Activated CD4-positive, alpha-beta T cell treated with anti-CD3 and anti-CD28 coated beads, Interleukin-2, amount 50 U/mL, for 48 hours (primary cell): ENCODE results near the gene SEMA3D.
"Not testable (repeated sequence)": the region's sequence is repeated elsewhere in the genome, so short reads cannot be mapped to it uniquely, and the experiment has no call there.

Experiments
- DNase-seq, 2 experiments: peaks; one replicate each; pipeline ENCODE4 v3.0.0-alpha.2; 2020

SEMA3D gene

DNA sequence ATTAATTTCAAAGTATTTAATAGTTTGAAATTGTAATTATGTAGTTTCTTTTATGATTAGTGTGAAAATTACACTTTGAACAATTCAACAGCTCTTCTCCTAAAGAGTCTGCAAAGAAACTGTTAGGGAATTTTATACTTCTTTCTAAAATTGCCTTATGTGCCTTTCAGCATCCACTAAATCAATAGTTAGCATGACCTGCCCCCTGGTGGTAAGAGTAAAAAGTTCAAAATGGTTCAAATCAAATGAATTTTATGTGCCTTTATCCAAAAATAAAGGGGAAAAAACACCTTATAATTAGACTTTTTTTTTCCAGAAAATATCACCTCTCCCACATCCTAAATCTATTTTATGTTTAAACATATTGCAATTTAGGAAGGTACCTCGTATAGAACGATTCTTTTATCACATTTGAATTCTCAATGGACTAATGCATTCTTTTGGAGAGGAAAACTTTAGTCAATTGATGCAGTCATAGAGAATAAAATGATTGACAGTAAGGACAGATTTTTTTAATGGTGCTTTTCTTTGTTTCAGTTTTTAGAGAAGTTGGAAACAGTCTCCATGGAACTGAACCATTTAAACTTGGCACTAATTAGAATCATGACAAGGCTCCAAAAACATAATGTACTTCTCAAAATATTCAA is 163.7 kb downstream of the SEMA3D start:
- DNase-seq, result no peak

DNA sequence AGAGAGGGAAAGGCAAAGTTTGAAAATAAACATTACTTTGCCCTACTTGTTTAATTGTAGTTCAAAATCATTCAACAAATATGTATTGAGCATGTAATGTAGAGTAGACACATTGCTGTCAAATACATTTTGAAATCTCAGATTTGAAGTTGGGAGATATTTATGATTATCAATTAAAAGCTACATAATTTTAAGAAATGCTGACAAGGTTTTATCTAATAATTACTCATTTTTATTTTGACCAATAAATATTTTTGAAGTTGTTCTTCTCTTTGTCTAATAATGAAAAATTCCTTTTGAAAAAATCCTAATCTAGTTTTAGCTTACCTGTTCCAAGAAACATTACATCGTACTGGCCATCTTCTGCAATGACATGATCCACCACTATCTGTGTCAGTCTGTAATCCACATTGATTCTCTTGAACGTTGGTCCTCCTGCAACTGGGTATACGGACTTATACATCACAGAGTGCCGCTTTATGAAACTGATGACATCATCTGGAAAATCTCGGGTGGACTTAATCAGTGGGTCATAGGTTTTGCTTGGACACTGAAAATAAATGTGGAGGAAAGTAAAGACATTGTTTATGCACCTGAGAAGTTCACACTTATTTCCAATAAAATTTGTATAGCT is 164.7 kb downstream of the SEMA3D start:
- DNase-seq, result no peak

DNA sequence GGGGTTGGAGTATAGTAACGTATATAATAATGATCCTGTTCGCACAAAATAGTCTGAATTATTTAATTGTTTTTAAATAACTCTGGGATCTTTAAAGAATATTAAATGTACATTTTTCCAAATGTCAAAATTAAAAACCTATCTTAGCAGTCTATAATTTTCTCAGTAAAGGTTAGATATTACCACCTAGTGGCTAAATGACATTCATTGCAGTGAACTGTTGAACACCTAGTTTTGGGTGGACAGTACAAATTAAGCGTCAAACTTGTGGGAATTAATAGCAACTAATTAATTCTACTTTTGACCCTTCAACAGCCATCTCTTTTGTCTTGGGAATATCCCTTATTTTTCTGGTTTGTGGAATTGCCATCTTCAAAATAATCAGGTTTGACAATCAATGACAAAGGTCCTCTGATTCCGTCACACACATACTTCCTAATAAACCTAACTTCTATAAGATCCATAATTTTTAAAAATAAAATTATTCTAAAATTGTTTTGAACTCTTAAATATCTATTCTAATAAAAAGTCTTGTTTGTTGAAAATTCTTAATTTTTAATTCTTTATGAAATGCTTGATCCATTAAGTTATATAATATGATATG is 165.7 kb downstream of the SEMA3D start:
- no peak for DNase-seq

DNA sequence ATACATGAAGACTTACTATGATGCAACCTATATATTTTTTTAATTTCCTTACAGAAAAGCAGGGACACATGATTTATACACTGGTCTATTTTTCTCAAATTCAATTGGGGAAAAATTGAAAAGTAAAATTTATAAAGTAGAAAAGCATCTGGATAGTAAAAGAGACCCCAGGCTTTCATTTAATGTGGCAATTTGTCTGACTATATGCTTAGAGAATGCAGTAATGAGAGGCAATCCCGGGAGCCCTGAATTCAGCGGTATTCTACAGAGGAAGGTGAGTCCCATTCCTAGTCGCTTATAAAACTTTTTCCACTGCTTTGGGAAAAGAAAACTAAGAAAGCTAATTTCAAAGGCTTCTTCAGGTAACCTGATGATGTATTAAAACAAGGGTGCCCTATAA is 167.1 kb downstream of the SEMA3D start:
- no peak for DNase-seq

DNA sequence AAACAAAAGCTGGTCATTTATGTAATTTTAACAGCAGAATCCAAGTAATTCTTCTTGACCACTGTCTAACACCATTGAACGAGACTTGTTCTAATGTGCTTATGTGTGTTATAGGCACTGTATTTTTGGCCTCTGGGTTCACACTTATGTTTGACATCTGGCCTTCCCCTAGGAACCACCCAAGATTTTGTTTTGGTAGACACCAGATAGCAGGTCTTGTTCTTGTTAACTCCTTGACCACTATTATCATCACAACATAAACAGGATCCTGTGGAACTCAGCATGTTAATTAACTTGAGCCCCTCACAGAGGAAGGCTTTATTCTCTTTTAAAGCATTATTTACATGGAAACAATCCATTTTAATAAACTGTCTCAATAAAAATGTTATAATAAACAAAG is 167.7 kb downstream of the SEMA3D start:
- no peak for DNase-seq

DNA sequence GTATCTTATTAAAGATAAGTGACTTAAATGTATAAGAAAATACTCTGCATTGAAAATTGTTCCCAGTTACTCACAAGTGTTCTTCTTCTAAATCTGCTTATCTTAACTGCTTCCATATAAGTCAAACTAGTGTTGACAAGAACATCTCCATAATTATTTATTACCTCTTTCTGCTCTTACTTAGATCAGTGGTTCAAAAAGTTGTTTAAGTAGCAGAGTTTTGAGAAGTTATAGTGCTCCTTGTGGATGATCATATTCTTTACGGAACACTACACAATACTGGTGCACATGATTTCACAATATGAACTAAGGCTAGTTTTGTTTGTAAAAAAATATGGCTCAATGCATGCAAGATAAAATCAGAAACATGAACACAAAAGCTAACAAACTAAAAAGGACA is 168.4 kb downstream of the SEMA3D start:
- DNase-seq, result no peak

DNA sequence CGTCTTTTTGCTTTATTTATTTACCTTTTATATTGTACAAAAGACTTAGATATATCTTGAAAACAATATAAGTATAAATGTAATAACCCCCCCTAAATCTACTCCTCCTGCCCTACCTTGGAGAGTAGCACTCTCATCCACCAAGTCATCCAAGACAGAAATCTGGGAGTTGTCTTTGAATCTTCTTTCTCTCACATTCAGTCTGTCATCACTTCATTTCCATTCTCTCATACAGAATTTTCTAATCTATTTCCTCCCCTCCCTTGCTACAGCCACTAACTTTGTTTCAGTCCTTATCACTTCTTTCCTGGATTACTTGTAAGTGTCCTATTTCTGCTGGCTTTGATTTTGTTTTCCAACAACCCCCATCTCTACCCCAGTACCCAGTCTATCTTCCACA is 170.6 kb downstream of the SEMA3D start:
- no peak for DNase-seq

DNA sequence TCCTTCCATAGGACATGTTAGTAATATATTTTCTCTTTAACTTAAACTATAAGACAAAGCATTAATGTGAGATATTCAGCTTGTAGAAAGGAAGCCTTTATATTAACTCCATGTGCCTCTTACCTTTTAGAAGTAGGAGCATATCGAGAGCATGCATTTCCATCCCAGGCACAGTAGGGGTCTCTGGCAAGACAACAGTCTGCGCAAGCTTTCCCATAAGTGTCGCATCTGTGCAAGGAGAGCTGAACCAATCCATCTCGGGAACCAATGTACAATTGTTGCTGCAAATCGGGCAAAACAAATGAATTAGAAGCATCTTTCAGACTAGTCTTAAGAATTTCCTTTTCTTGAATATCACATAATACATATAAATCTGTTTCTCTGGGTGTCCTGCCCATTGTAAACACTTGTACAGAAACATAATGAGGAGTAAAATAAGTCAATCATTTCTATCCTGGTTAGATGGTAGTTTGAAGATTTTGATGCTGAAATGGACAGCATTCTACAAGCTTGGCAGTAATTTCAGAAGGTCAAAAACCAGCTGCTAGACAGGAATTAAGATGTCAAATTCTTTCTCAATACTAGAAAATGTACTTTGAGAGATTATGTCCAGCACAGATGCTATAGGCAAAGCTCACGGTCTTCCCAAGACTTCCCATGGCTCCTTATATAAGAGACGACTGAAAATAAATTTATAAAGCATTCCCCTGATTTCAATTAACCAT is 171.8 kb downstream of the SEMA3D start:
- DNase-seq, result no peak

DNA sequence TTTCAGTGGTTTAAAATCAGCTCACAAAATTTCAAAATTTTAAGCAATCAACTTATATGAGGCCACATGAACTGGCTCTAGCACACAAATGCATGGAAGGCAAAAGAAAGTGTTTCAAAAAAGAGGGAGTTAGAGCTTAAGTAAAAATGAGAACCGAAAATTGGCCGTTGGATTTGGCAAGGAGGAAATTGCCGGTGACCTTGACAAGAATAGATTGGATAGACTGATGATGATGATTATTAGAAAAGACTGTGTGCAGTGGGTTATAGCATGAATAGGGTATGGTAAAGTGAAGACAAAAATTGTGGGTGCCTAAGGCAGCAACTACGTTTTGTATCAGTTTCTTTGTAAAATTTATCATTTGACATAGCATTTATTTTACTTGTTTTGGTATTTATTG is 175.7 kb downstream of the SEMA3D start:
- DNase-seq, result no peak

DNA sequence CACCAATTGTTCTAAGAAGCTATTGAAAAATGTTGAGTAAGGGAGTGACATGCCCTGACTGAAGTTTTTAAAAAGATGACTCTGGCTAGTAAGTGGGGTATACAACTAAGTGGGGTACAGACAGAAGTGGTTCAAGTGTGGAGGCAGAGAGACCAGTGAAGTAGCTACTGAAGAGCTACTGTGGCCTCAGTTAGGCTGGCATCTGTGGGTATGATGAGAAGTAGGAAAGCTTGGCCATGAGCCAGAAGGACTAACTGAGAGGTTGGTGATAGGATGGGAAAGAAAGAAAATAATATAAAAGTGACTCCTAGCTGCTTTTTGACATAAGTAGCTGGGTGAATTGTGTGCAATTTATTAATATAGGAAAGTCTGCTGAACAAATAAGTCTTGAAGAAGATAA is 176.6 kb downstream of the SEMA3D start:
- DNase-seq, result no peak

DNA sequence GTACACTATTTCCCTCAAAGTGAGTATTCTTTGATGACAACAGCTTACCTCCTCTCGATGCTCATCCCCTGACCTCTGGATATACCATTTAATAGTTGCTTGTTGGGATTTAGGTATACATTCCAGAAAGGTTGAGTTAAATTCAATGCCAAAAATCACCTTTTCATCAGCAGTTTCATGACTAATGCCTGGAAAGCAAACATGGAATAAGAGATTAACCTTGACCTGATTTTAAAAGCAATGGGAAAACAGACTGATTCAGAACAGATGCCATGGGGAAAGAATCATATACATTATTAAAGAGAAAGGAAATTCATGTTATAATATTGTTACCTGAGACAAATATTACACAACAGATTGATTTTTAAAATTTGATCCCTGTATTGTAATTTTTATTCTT is 180.1 kb downstream of the SEMA3D start:
- DNase-seq, result no peak

DNA sequence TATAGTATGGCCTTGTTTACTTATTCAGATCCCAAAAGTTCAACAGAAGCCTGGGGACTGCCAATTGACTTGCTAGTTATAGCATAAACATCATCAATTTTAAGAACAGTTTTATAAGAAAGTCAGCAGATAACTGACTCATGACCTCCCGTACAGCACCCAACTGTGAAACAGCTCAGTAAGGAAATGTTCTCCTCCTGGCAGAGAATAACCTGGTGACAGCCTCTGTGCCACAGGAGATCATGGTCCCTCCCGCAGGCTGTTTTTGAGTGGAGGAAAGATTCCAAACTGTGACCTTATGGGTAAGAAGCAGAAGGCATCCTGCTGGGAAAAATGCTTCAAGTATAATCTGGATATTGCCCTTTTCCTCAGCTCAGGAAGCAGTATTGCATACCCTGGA is 182.5 kb downstream of the SEMA3D start:
- DNase-seq, result no peak

DNA sequence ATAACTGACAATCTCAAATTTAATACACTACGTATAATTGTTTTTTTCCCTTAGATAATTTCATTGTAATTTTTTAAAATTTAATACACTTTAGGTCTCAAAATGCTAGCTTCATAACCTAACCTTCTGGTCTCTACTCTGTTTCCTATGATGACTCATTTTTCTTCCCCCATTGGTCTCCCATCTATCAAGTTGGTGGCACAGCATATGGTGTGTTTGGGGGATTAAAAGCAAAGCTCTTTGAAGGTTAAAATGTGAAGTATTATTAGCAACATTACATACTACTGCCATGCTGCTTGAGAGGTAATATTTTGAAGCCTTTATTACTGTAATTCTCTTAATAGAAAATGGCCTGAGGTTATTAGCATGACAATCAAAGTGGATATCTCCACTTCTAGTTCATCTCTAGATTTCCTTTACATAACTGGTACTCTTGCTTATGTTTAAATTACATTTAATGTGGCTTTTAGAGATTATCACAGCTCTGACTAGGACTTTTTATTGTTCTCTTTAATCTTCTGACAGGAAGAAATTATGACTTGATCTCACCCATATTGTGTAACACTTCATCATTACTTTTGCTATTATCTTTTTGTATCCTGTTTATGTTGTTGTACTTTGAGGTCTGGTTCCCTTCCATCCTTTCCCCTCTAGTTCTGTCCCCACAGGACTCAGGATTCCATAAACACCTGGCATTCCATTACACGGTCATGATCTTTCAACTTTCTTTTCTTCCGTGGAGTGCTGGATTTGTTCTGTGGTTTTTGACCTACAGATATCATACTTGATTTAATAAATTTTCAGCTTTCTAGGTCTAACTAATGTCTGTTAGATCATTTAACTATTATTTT is 185.1 kb downstream of the SEMA3D start:
- DNase-seq, result no peak

DNA sequence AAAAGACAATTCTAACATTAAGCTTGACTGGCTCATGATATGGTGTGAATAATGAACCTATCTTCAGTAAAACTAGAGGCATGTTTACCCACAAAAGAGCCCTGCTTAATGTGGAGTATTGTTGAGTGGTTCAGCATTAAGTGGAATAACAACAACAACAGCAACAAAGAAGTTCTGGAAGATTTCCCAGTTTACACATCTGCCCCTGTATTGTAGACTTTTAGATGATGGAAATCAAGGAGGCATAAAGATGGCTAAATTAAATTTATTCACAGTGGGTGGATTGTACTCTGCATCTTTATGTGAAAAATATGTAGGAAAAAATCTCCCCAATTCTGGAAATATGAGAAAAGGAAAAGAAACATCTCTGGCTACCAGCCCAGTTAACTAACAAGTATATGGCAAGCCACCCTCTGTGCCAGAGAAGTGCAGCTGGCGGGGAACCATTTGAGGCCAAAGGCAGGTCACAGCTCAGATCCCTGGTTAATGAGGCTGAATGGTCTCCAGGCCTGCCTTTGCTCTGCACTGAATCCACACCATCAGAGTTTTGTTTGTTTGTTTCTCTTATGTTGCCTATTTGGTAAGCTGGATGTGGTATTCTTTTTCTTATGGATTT is 186.0 kb downstream of the SEMA3D start:
- DNase-seq, result no peak

DNA sequence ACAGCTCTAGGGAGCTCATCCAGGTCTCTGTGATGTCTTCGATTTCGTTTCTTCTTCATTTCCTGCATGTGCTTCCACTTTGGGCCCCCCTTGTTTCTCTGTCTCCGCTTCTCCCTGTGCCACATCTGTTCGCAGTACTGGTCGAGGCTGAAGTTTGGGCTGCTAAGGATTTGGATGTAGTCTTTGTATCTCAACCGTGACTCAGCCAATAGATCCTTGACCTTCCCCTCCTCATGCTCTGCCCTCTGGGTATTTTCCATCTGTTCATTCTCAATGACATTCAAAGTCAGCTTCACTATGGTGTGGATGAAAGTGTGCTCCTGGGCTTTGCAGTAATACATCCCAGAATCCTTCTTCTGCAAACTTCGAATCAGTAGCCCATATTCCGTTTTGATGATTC is 187.4 kb downstream of the SEMA3D start:
- no peak for DNase-seq

DNA sequence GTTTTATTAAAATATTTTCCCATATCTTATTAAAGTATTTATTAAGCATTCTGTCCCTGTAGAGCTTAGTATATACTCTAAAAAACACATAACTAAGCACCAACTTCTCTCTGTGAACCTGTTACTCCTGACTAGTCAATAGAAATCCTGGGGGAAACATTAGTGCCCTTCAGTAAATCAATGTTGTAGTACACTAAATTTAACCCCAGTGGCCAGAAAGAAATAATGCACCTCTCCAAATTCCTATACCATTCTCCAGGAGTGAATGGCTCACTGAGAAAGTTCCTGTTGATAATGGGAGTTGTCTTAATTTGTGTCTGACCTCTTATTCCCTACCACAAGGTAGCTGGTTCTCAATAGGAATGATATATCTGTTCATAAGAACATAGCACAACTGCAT is 188.2 kb downstream of the SEMA3D start:
- DNase-seq, result no peak

DNA sequence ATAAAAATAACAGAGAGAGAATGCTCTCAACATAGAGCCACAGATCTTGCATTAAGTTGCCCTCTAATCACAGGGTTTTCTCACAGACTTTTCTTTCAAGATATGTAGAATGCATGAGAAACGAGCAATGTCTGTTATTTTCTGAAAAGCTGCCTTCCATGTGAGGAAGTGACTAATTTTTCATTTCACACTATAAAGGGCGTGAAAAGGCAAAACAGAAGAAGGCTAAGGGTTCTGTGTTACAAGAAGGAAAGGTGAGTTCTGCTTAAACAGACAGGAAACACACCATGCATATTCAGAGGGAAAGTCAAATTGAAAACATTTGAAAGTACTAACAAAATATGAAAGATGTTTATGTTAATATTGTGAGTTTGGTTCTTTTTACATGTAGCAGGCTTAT is 189.2 kb downstream of the SEMA3D start:
- no peak for DNase-seq

DNA sequence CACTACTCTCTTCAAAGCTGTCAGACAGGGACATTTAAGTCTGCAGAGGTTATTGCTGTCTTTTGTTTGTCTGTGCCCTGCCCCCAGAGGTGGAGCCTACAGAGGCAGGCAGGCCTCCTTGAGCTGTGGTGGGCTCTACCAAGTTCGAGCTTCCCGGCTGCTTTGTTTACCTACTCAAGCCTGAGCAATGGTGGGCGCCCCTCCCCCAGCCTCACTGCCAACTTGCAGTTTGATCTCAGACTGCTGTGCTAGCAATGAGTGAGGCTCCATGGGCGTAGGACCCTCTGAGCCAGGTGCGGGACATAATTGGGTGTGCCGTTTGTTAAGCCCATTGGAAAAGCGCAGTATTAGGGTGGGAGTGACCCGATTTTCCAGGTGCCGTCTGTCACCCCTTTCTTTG is 193.9 kb downstream of the SEMA3D start:
- not testable (repeated sequence) for DNase-seq

DNA sequence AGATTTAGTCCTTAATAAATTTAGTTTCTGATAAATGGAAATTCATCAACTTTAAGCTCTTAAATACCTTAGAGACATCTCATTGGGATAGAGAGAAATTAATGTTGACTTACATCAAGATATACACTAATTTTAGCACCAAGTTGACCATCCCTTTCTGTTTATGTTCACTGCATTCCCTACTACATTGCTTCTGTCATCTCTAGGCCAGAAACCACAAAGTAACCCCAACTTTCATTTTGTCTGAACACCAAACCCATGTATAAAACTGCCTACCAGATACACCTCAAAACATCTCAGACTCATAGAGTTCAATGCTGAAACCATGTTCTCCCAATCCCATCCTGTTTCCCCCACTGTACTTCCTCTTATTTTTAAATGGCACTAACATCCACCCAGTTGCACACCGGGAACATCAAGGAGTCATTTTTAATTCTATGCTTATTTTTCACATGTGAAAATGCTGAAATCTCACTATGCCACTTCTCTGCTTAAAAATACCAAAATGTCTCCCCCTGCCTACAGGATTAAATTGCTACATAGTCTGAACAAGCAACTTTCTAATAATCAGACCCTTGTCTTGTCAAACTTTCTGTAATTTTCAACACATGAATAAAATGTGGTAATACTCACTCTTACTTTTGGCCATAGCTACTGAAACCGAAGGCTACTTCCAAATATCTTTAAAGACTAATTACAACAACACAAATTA is 201.6 kb downstream of the SEMA3D start:
- DNase-seq, result no peak

DNA sequence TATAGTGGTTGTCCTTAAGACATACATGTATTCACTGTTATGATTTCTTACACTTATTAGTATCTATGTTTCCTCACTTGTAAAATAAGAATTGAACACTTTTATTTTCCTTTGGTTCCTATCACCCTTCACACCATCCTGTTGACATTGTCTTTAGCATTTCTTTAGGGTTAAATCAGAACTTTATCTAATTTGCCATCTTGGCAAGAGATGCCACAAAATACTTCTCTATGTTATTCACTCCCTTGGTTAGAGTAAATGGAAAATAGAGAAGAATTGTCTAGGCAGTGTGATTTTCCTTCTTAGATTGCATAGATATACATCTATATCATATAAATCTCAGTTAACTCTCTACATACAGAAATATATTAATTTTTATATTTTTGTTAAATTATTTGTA is 204.7 kb downstream of the SEMA3D start:
- no peak for DNase-seq

DNA sequence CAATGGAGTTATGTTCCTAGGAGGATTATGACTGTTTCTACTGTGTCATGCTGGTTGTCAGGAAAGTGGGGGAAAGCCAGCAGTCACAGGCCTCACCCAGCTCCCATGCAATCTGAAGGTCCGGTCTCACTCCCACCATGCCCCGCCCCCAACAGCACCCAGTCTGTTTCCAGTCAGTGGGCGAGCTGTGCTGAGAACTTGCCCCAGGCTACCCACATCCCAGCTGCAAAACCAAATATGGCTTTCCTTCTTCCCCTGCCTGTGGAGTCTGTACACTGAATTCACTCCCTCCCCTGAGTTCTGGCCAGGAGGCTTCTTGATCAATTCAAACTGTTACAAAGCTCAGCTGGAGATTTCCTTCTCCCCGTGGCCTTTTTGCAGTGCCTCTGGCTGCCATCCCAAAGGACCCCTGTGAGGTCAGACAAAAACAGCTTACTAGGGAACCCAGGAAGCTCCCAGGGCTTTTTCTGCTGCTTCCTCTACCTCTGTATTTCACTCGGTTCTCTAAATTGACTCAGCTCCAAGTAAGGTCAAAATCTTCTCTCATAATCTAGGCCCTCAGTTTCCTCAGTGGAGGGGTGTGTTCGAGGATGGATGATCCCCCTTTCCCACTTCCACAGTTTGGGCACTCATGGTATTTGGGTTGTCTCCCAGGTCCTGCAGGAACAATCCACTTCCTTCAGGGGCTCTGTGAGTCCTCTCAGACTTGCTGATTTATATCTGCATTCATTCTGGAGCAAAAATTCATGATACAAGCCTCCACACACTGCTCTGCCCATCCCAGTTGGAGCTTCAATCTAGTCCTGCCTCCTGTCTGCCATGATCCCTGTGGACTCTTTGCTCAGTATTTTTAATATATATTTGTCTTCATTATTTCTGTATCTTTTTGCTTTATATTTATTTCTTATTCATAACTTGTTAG is 205.5 kb downstream of the SEMA3D start:
- DNase-seq, result no peak
